Activated naive CD8-positive, alpha-beta T cell treated with anti-CD3 and anti-CD28 coated beads for 36 hours (primary cell): ENCODE results near the gene RAB4B. TPM values are rescaled to one million over a fixed set of nuclear protein-coding genes. Genes with fewer than 3 reads are reported as not detected.
"Not testable (repeated sequence)": the region's sequence is repeated elsewhere in the genome, so short reads cannot be mapped to it uniquely, and the experiment has no call there.

ENCODE experiments used
- DNase-seq: peaks from one replicate; pipeline ENCODE4 v3.0.0; 2021
- H3K27ac Mint-ChIP-seq: one replicate; pipeline ENCODE4 v1.8.0; 2022; ENCODE audit warnings: mild to moderate bottlenecking, moderate library complexity, mixed read lengths
- H3K27me3 Mint-ChIP-seq: one replicate; pipeline ENCODE4 v1.8.0; 2022; ENCODE audit warnings: mild to moderate bottlenecking, mixed read lengths
- H3K36me3 Mint-ChIP-seq: one replicate; pipeline ENCODE4 v1.8.0; 2021; ENCODE audit warnings: mild to moderate bottlenecking, mixed read lengths
- H3K4me1 Mint-ChIP-seq: one replicate; pipeline ENCODE4 v1.8.0; 2021; ENCODE audit warnings: mixed read lengths
- H3K4me3 Mint-ChIP-seq: one replicate; pipeline ENCODE4 v1.8.0; 2022; ENCODE audit warnings: mild to moderate bottlenecking, moderate library complexity, mixed read lengths
- H3K9me3 Mint-ChIP-seq: one replicate; pipeline ENCODE4 v1.8.0; 2022; ENCODE audit warnings: mixed read lengths
- total RNA-seq, 2 experiments: library from RNA; stranded (reverse); gene quantifications; one replicate each; pipeline ENCODE4 v1.2.3, GENCODE V29; 2021

Gene RAB4B
- total RNA-seq, 2 experiments from 2014 or later, result 26.0 to 27.2 TPM

GRCh38 chr19:40762754-40763470 is 15.1 kb upstream of the RAB4B start:
- DNase-seq, result peak; percentile 54
- peaks cover 64% of the 10 kb centered on the region for H3K4me1 Mint-ChIP-seq

GRCh38 chr19:40763526-40763925 is 14.5 kb upstream of the RAB4B start:
- Mint-ChIP-seq H3K4me1 (peaks cover 60% of the 10 kb centered on the region), H3K9me3 (no peaks in the 10 kb centered on the region), H3K27ac (peak overlapping the region; percentile 79), H3K27me3 (no peaks in the 10 kb centered on the region), H3K36me3 (peaks cover 61% of the 10 kb centered on the region), H3K4me3 (peak overlapping the region; percentile 1)
- DNase-seq, result no peak

More at GRCh38 chr19:40762754-40763470, 15.1 kb upstream of the RAB4B start:
- H3K4me3 Mint-ChIP-seq, result peak overlapping the region; percentile 35
- no peaks in the 10 kb centered on the region for H3K27me3 Mint-ChIP-seq
- no peaks in the 10 kb centered on the region for H3K9me3 Mint-ChIP-seq
- H3K36me3 Mint-ChIP-seq, result peaks cover 66% of the 10 kb centered on the region
- peak overlapping the region; percentile 79 for H3K27ac Mint-ChIP-seq

GRCh38 chr19:40763963-40764362 is 14.1 kb upstream of the RAB4B start:
- Mint-ChIP-seq H3K9me3 (no peaks in the 10 kb centered on the region), H3K27me3 (no peaks in the 10 kb centered on the region), H3K36me3 (peaks cover 59% of the 10 kb centered on the region), H3K4me1 (peaks cover 62% of the 10 kb centered on the region), H3K4me3 (peak overlapping the region; percentile 40), H3K27ac (peak overlapping the region; percentile 79)
- DNase-seq, result peak; percentile 50

- H3K36me3 Mint-ChIP-seq, result peaks cover 54% of the 10 kb centered on the region
Observed at GRCh38 chr19:40766385-40766784, 11.7 kb upstream of the RAB4B start.

GRCh38 chr19:40768869-40769268 is 9.2 kb upstream of the RAB4B start:
- H3K4me1 Mint-ChIP-seq, result peaks cover 29% of the 10 kb centered on the region
- peaks cover 36% of the 10 kb centered on the region for H3K36me3 Mint-ChIP-seq
- H3K4me3 Mint-ChIP-seq, result no peak overlapping the region
- DNase-seq, result no peak
- H3K9me3 Mint-ChIP-seq, result no peaks in the 10 kb centered on the region
- no peaks in the 10 kb centered on the region for H3K27me3 Mint-ChIP-seq
- no peak overlapping the region for H3K27ac Mint-ChIP-seq

More at GRCh38 chr19:40766385-40766784, 11.7 kb upstream of the RAB4B start:
- Mint-ChIP-seq H3K4me1 (peaks cover 52% of the 10 kb centered on the region), H3K27ac (peak overlapping the region; percentile 54)
- DNase-seq, H3K27me3 Mint-ChIP-seq, H3K9me3 Mint-ChIP-seq, H3K4me3 Mint-ChIP-seq: not testable (repeated sequence)

GRCh38 chr19:40771101-40771862 is 6.8 kb upstream of the RAB4B start:
- Mint-ChIP-seq H3K36me3 (peaks cover 17% of the 10 kb centered on the region), H3K4me1 (peaks cover 22% of the 10 kb centered on the region)
- DNase-seq, H3K9me3 Mint-ChIP-seq, H3K27ac Mint-ChIP-seq, H3K4me3 Mint-ChIP-seq, H3K27me3 Mint-ChIP-seq: not testable (repeated sequence)

GRCh38 chr19:40774916-40775631 is 3.0 kb upstream of the RAB4B start, which contains the start of gene MIA:
TSS of gene MIA (plus strand) at chr19:40775521. CDS start at chr19:40775543, 22 bp downstream.
- Mint-ChIP-seq H3K27me3 (no peaks in the 10 kb centered on the region), H3K4me1 (peaks cover 42% of the 10 kb centered on the region), H3K27ac (peak within 1 kb of the TSS; percentile 48), H3K4me3 (no peak within 1 kb of the TSS), H3K9me3 (no peaks in the 10 kb centered on the region), H3K36me3 (peaks cover 14% of the 10 kb centered on the region)
- no peak for DNase-seq

GRCh38 chr19:40775632-40776022 is 2.4 kb upstream of the RAB4B start:
- peaks cover 48% of the 10 kb centered on the region for H3K4me1 Mint-ChIP-seq
- no peaks in the 10 kb centered on the region for H3K9me3 Mint-ChIP-seq
- no peak for DNase-seq
- no peak overlapping the region for H3K4me3 Mint-ChIP-seq
- H3K36me3 Mint-ChIP-seq, result peaks cover 16% of the 10 kb centered on the region
- peak overlapping the region; percentile 48 for H3K27ac Mint-ChIP-seq
- H3K27me3 Mint-ChIP-seq, result no peaks in the 10 kb centered on the region

GRCh38 chr19:40776364-40776763 is 1.7 kb upstream of the RAB4B start:
- peaks cover 14% of the 10 kb centered on the region for H3K36me3 Mint-ChIP-seq
- no peaks in the 10 kb centered on the region for H3K9me3 Mint-ChIP-seq
- no peak for DNase-seq
- no peaks in the 10 kb centered on the region for H3K27me3 Mint-ChIP-seq
- no peak overlapping the region for H3K27ac Mint-ChIP-seq
- H3K4me3 Mint-ChIP-seq, result no peak overlapping the region
- peaks cover 50% of the 10 kb centered on the region for H3K4me1 Mint-ChIP-seq

GRCh38 chr19:40776932-40777644 is 959 bp upstream of the RAB4B start:
- Mint-ChIP-seq H3K27me3 (no peaks in the 10 kb centered on the region), H3K4me1 (peaks cover 50% of the 10 kb centered on the region), H3K4me3 (peak overlapping the region; percentile 92), H3K27ac (peak overlapping the region; percentile 94), H3K36me3 (peaks cover 12% of the 10 kb centered on the region), H3K9me3 (no peaks in the 10 kb centered on the region)
- peak; percentile 88 for DNase-seq

- no peak for DNase-seq
- no peaks in the 10 kb centered on the region for H3K27me3 Mint-ChIP-seq
- H3K4me1 Mint-ChIP-seq, result peaks cover 52% of the 10 kb centered on the region
- H3K36me3 Mint-ChIP-seq, result peaks cover 14% of the 10 kb centered on the region
- H3K9me3 Mint-ChIP-seq, result no peaks in the 10 kb centered on the region
- H3K4me3 Mint-ChIP-seq, result peak overlapping the region; percentile 92
- peak overlapping the region; percentile 94 for H3K27ac Mint-ChIP-seq
Observed at GRCh38 chr19:40777645-40777936, 456 bp upstream of the RAB4B start.

- H3K27me3 Mint-ChIP-seq, result no peaks in the 10 kb centered on the region
- H3K36me3 Mint-ChIP-seq, result peaks cover 17% of the 10 kb centered on the region
- peaks cover 52% of the 10 kb centered on the region for H3K4me1 Mint-ChIP-seq
- H3K4me3 Mint-ChIP-seq, result peak overlapping the region; percentile 92
- no peaks in the 10 kb centered on the region for H3K9me3 Mint-ChIP-seq
- no peak for DNase-seq
- H3K27ac Mint-ChIP-seq, result peak overlapping the region; percentile 94
Observed at GRCh38 chr19:40778706-40779284, 748 bp downstream of the RAB4B start.

- Mint-ChIP-seq H3K9me3 (no peaks in the 10 kb centered on the region), H3K36me3 (peaks cover 19% of the 10 kb centered on the region), H3K27me3 (no peaks in the 10 kb centered on the region), H3K27ac (peak overlapping the region; percentile 73), H3K4me1 (peaks cover 46% of the 10 kb centered on the region), H3K4me3 (no peak overlapping the region)
- DNase-seq, result no peak
Observed at GRCh38 chr19:40780582-40780981, 2.5 kb downstream of the RAB4B start.

GRCh38 chr19:40781140-40781539 is 3.1 kb downstream of the RAB4B start:
- no peaks in the 10 kb centered on the region for H3K27me3 Mint-ChIP-seq
- no peak for DNase-seq
- peaks cover 18% of the 10 kb centered on the region for H3K36me3 Mint-ChIP-seq
- no peak overlapping the region for H3K4me3 Mint-ChIP-seq
- H3K9me3 Mint-ChIP-seq, result no peaks in the 10 kb centered on the region
- peaks cover 44% of the 10 kb centered on the region for H3K4me1 Mint-ChIP-seq
- no peak overlapping the region for H3K27ac Mint-ChIP-seq
